Kidney (tissue), 14 donors: Measurements from ENCODE around the gene ALOX5AP. TPM values are rescaled to one million over a fixed set of nuclear protein-coding genes. Genes with fewer than 3 reads are reported as not detected.

Experiments used
- DNase-seq, 5 donors: peaks; one replicate each; pipeline ENCODE4 v3.0.0-alpha.2; 2013 to 2020
- FAIRE-seq: peaks from 2 replicates; lab custom pipeline; 2012; peaks lifted over from hg19 to GRCh38; lab: Jason Lieb, UNC
- H3K27ac ChIP-seq, 2 donors: one replicate each; pipeline ENCODE4 v1.7.0; 2013; ENCODE audit warnings: low read depth in 2 of 2, low read length in 2 of 2, inconsistent platforms in 1 of 2
- H3K27me3 ChIP-seq: one replicate; pipeline ENCODE4 v1.7.1; 2013; ENCODE audit warnings: low read length, inconsistent platforms; ENCODE audit not compliant: control insufficient read depth, insufficient read depth
- H3K36me3 ChIP-seq, 3 donors: one replicate each; pipeline versions ENCODE4 v1.7.0 to v1.7.1; 2013; ENCODE audit warnings: low read length in 3 of 3, control low read depth in 1 of 3, inconsistent platforms in 1 of 3; ENCODE audit not compliant: insufficient read depth in 3 of 3, control insufficient read depth in 2 of 3
- H3K4me1 ChIP-seq, 3 donors: one replicate each; pipeline versions ENCODE4 v1.7.0 to v1.7.1; 2013; ENCODE audit warnings: low read length in 3 of 3, inconsistent platforms in 1 of 3, low read depth in 1 of 3; ENCODE audit not compliant: control insufficient read depth in 2 of 3, insufficient read depth in 2 of 3
- H3K4me3 ChIP-seq, 3 donors: one replicate each; pipeline versions ENCODE4 v1.7.0 to v1.8.1; 2013; ENCODE audit warnings: low read length in 3 of 3, control low read depth in 1 of 3, inconsistent platforms in 1 of 3
- H3K9ac ChIP-seq, 3 donors: one replicate each; pipeline versions ENCODE4 v1.7.0 to v1.7.1; 2013; ENCODE audit warnings: low read length in 3 of 3, control low read depth in 1 of 3, inconsistent platforms in 1 of 3
- H3K9me3 ChIP-seq, 3 donors: one replicate each; pipeline versions ENCODE4 v1.7.0 to v1.7.1; 2013; ENCODE audit warnings: low read length in 3 of 3, control low read depth in 1 of 3, inconsistent platforms in 1 of 3; ENCODE audit not compliant: control insufficient read depth in 2 of 3, insufficient read depth in 1 of 3
- intact Hi-C: fragments of 100-400 bp; cut with DNase I; formaldehyde crosslinking; loops from one replicate; pipeline ENCODE4 v1.11.1; 2022
- polyA plus RNA-seq: library from polyadenylated mRNA; stranded (reverse); fragments of 350-450 nt; fragmentation: Illumina TruSeq; extraction: RNeasy Lipid Tissue Mini Kit (QIAGEN cat#74804); gene quantifications from one replicate; pipeline ENCODE4 v1.2.3, GENCODE V29; 2014; ENCODE audit warnings: low read depth, low replicate concordance; ENCODE audit not compliant: insufficient read depth
- total RNA-seq: library from RNA; stranded (reverse); fragmentation: NEBNext Ultra II Directional; extraction: Animal tissue kit (Norgen Biotek cat#: 25700); gene quantifications from one replicate; pipeline ENCODE4 v1.2.1, GENCODE V29; 2021
- TF ChIP-seq, protein P1 (sequence below): IDR thresholded peaks from 3 replicates; pipeline ENCODE4 v1.5.1; 2012; ENCODE audit warnings: mild to moderate bottlenecking, moderate library complexity, borderline replicate concordance; ENCODE audit not compliant: insufficient read depth; ENCODE audit errors: extremely low read depth
- donor health status: control.
- donor health status: control.
- donor health status: control.
- donor health status: control.
- donor health status: control.
- donor health status: DM: yes; HTN: yes; CAD: no.
- donor health status: Normal renal cell carcinoma (clear cell type).

ALOX5AP gene
- total and polyA plus RNA-seq, 2 donors from 2014 or later, result 15.4 to 25.0 TPM

DNA sequence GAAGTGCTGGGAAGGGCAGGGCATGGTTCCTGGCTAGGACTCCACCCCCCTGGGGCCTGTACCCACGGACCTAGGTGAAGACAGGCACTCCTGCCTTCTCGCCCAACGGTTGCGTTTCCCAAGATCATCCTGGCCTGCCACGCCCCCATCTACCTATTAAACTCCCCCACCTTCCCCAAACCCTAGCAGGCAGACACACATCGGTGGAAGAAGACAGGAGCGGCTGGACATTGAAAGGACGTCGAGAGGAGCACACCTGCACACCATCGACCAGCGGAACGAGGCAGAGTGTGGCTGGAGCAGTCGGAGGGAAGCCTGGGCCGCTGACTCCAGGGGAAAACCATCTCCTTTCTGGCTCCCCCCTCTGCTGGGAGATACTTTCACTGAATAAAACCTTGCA, 45.6 kb upstream of the ALOX5AP start:
- TF ChIP-seq, protein P1, sequence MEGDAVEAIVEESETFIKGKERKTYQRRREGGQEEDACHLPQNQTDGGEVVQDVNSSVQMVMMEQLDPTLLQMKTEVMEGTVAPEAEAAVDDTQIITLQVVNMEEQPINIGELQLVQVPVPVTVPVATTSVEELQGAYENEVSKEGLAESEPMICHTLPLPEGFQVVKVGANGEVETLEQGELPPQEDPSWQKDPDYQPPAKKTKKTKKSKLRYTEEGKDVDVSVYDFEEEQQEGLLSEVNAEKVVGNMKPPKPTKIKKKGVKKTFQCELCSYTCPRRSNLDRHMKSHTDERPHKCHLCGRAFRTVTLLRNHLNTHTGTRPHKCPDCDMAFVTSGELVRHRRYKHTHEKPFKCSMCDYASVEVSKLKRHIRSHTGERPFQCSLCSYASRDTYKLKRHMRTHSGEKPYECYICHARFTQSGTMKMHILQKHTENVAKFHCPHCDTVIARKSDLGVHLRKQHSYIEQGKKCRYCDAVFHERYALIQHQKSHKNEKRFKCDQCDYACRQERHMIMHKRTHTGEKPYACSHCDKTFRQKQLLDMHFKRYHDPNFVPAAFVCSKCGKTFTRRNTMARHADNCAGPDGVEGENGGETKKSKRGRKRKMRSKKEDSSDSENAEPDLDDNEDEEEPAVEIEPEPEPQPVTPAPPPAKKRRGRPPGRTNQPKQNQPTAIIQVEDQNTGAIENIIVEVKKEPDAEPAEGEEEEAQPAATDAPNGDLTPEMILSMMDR, result no peak
- H3K36me3 ChIP-seq, result no peaks in the 10 kb centered on the region
- DNase-seq, result no peak
- no peak overlapping the region for H3K4me3 ChIP-seq
- intact Hi-C loops, result no loop called here
- H3K9me3 ChIP-seq, result no peaks in the 10 kb centered on the region
- peak overlapping the region in 1 of 2 donors; percentile 1 for H3K27ac ChIP-seq
- no peaks in the 10 kb centered on the region for H3K27me3 ChIP-seq
- no peak for FAIRE-seq
- H3K4me1 ChIP-seq, result no peaks in the 10 kb centered on the region
- H3K9ac ChIP-seq, result no peak overlapping the region

DNA sequence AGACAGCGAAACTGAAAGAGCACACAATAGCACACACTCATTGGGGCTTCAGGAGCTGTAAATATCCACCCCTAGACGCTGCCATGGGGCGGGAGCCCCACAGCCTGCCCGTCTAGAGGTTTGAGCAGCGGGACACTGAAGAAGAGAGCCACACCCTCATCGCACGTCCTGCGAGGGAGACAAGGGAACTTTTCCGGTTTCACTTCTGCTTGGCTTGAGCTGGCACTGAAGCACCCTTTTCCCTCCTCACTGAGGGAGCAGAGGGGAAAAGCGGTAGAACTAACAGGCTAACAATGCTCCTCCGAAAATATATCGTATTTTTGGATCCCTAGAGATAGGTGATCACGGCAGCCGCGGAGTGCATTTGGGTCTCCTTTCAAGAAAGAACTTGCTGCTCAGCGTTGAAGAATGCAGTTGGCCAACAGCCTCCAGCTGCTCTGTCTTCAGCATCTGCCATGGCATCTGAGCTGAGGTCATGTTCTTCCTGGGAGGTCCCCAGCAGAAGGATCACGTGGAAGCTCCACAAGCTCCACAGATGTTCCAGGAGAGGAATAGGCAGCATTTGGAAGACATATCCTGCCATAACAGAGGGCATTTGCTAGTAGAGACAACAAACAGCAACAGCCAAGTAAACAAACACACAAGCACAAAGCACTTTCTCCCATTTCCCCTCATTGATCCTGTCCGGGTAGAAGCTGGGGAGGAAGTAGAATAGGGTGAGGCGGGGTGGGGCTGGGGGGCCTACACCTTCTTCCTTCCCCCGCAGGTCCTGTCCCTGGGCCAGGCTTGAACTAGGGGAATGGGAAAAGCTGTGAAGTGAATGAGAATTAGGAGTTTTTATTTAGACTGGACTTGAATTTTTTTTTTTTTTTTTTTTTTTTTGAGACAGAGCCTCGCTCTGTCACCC, 44.8 kb upstream of the ALOX5AP start:
- Histone ChIP-seq H3K4me3 (peak overlapping the region; percentile 1 to 54 (median 34)), H3K36me3 (no peaks in the 10 kb centered on the region), H3K27me3 (no peaks in the 10 kb centered on the region), H3K4me1 (no peaks in the 10 kb centered on the region), H3K27ac (peak overlapping the region; percentile 1 to 69), H3K9me3 (no peaks in the 10 kb centered on the region), H3K9ac (no peak overlapping the region)
- TF ChIP-seq, protein P1, result no peak
- intact Hi-C loops, result no loop called here
- FAIRE-seq, result no peak
- peak in 3 of 5 donors; percentile 43 to 83 (median 82) for DNase-seq

DNA sequence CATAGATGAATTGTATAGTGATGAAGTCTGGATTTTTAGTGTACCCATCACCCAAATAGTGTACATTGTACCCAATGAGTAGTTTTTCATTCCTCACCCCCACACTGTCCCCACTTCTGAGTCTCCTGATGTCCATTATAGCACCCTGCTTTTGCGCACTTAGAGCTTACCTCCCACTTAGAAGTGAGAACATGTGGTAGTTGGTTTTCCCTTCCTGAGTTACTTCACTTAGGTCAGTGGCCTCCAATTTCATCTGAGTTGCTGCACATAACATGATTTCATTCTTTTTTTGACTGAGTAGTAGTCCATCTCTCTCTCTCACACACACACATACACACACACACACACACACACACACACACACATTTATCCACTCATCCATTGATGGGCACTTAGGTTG, 43.2 kb upstream of the ALOX5AP start:
- H3K4me1 ChIP-seq, result no peaks in the 10 kb centered on the region
- intact Hi-C loops, result no loop called here
- DNase-seq, result no peak
- no peak for FAIRE-seq
- no peak overlapping the region for H3K9ac ChIP-seq
- H3K27ac ChIP-seq, result no peak overlapping the region
- no peaks in the 10 kb centered on the region for H3K27me3 ChIP-seq
- TF ChIP-seq, protein P1, result no peak
- H3K4me3 ChIP-seq, result no peak overlapping the region
- H3K9me3 ChIP-seq, result no peaks in the 10 kb centered on the region
- no peaks in the 10 kb centered on the region for H3K36me3 ChIP-seq
